T-cell (primary cell): ENCODE data around the gene GATA2. TPM values are rescaled to one million over a fixed set of nuclear protein-coding genes. Genes with fewer than 3 reads are reported as not detected.

Source experiments
- ATAC-seq, 4 experiments: fragments of 200-7000 bp in 3 of 4; fragments of 150-1000 bp in 1 of 4; cut with Tn5 transposase; replicated peaks in 1 of 4; 1 replicate in 3 of 4; 2 replicates in 1 of 4; pipeline ENCODE4 v1.10.0; 2021; ENCODE audit warnings: moderate library complexity in 3 of 4, mild to moderate bottlenecking in 2 of 4, moderate number of reproducible peaks in 1 of 4
- CTCF ChIA-PET, 2 donors: fragments of 300-600 bp; sonication (Branson Sonifier 250); formaldehyde crosslinking; loops; one replicate each; lab custom pipeline; 2022; ENCODE audit warnings: antibody characterized with exemption in 2 of 2; lab: Charles Lee
- POLR2A ChIA-PET, 2 donors: fragments of 300-600 bp; sonication (Branson Sonifier 250); formaldehyde crosslinking; loops; one replicate each; lab custom pipeline; 2022; ENCODE audit warnings: antibody characterized with exemption in 2 of 2; lab: Charles Lee
- DNase-seq, 35 experiments: peaks; one replicate each; pipeline versions ENCODE4 v3.0.0 to v3.0.0-alpha.2; 2013 to 2023
- H3K27ac ChIP-seq: one replicate; pipeline ENCODE4 v1.5.1; 2013; ENCODE audit warnings: low read length
- H3K27me3 ChIP-seq, 2 experiments: replicated peaks in 1 of 2; 1 replicate in 1 of 2; 2 replicates in 1 of 2; pipeline versions ENCODE4 v1.6.1 to v1.7.0; 2013; ENCODE audit warnings: low read length in 1 of 2, mixed read lengths in 1 of 2; ENCODE audit not compliant: control insufficient read depth in 2 of 2, insufficient read depth in 2 of 2; ENCODE audit errors: extremely low read depth in 1 of 2
- H3K36me3 ChIP-seq, 2 donors: 1 replicate in 1 of 2; 2 replicates in 1 of 2; pipeline versions ENCODE4 v1.6.1 to v1.7.0; 2013; ENCODE audit warnings: low read length in 1 of 2; ENCODE audit not compliant: control insufficient read depth in 2 of 2, insufficient read depth in 1 of 2; ENCODE audit errors: extremely low read depth in 1 of 2
- H3K4me1 ChIP-seq, 2 experiments: 1 replicate in 1 of 2; 2 replicates in 1 of 2; pipeline versions ENCODE4 v1.6.1 to v1.7.0; 2013; ENCODE audit warnings: low read length in 2 of 2, mixed read lengths in 1 of 2; ENCODE audit not compliant: insufficient read depth in 2 of 2, control insufficient read depth in 1 of 2; ENCODE audit errors: extremely low read depth in 1 of 2
- H3K4me3 ChIP-seq, 2 donors: 1 replicate in 1 of 2; 2 replicates in 1 of 2; pipeline versions ENCODE4 v1.5.1 to v1.7.0; 2013; ENCODE audit warnings: mild to moderate bottlenecking in 2 of 2, low read length in 1 of 2, moderate library complexity in 1 of 2; ENCODE audit not compliant: control insufficient read depth in 1 of 2; ENCODE audit errors: extremely low read depth in 1 of 2
- H3K9me3 ChIP-seq: 2 replicates; pipeline ENCODE4 v1.7.0; 2013
- H3K27ac Mint-ChIP-seq, 2 donors: one replicate each; pipeline ENCODE4 v1.8.0; 2020 to 2021; ENCODE audit warnings: mild to moderate bottlenecking in 2 of 2, mixed read lengths in 2 of 2
- H3K27me3 Mint-ChIP-seq, 2 donors: one replicate each; pipeline ENCODE4 v1.8.0; 2021 to 2022; ENCODE audit warnings: mixed read lengths in 2 of 2
- H3K36me3 Mint-ChIP-seq: one replicate; pipeline ENCODE4 v1.8.0; 2021; ENCODE audit warnings: mixed read lengths
- H3K4me1 Mint-ChIP-seq, 3 donors: one replicate each; pipeline ENCODE4 v1.8.0; 2020 to 2022; ENCODE audit warnings: mixed read lengths in 3 of 3, mild to moderate bottlenecking in 1 of 3
- H3K4me3 Mint-ChIP-seq, 3 donors: one replicate each; pipeline ENCODE4 v1.8.0; 2020 to 2022; ENCODE audit warnings: mild to moderate bottlenecking in 3 of 3, mixed read lengths in 3 of 3, moderate library complexity in 3 of 3
- H3K9me3 Mint-ChIP-seq, 3 donors: one replicate each; pipeline ENCODE4 v1.8.0; 2020 to 2022; ENCODE audit warnings: mixed read lengths in 3 of 3
- WGBS: methylation state at CpG from one replicate; pipeline ENCODE4 v1.1.5; 2013; ENCODE audit warnings: missing lambda C conversion rate; ENCODE audit not compliant: insufficient coverage; 5-methylcytosine and 5-hydroxymethylcytosine counted together
- total RNA-seq, 35 experiments: library from RNA in 6 of 35; stranded (reverse) in 6 of 35; fragments of 120-200 nt in 1 of 35; gene quantifications; one replicate each; pipeline versions ENCODE4 v1.2.1 to v1.2.4 and lab custom pipeline; 2013 to 2026

GATA2 gene
- total RNA-seq, 5 donors from 2014 or later (not counting 1 experiment from before 2014, with no cell fraction given) = 0.98 to 4.6 (median 3.5) TPM

DNA sequence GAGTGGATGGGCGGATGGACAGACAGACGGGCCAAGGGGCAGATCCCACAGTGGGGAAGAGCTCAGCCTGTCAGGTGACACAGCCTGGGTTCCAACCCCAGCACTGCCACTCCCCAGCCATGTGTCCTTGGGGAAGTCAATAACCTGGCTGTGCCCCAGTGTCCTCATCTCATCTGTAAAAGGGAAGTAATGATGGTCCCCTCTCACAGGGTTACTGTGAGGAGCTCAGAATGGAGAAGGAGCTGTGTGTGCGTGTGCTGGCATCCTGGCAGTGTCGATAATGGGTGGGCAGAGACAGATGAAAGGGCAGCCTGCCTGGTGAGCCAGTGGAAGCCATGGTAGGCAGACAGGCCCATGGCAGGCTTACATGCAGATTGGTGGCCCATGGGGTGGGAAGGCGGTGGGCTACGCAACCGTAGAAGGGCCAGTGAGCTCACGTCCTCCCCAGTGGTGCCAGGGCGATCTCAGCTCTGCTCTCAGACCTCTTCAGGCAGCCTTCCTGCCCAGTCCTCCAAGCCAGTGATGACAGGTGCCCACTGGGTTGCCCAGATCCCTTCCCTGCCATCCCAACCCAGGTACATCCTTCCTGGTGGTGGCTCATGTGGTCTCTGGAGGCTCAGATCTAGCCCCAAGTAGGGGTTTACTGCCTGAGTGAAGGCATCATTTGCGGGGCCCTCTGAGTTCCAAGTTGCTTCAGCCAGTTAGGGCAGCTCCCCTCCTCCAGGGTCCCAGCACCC lies 24.0 kb downstream of the GATA2 start:
- no peak overlapping the region for H3K27ac Mint-ChIP-seq
- Histone ChIP-seq H3K4me1 (peaks cover 0 to 6% of the 10 kb centered on the region in 2 experiments), H3K36me3 (no peaks in the 10 kb centered on the region), H3K4me3 (no peak overlapping the region), H3K27me3 (peaks cover 0 to 52% of the 10 kb centered on the region in 2 experiments), H3K9me3 (no peaks in the 10 kb centered on the region), H3K27ac (no peak overlapping the region)
- ChIA-PET POLR2A (interaction anchor here in 1 of 2 donors (0.6 kb wide), 1 partner anchor 360 kb away, joined by 8 read pairs; no protein-coding TSS in a partner anchor), CTCF (interaction anchor here in 1 of 2 donors (0.5 kb wide), 1 partner anchor 395 kb away, joined by 3 read pairs; no protein-coding TSS in a partner anchor)
- no peak for ATAC-seq
- 84% methylated on average over 7 of the region's 10 CpGs for WGBS
- no peaks in the 10 kb centered on the region for H3K9me3 Mint-ChIP-seq
- no peaks in the 10 kb centered on the region for H3K36me3 Mint-ChIP-seq
- no peak overlapping the region for H3K4me3 Mint-ChIP-seq
- H3K4me1 Mint-ChIP-seq = peaks cover 4 to 23% (median 7%) of the 10 kb centered on the region in 3 donors
- H3K27me3 Mint-ChIP-seq = peaks cover 30 to 35% of the 10 kb centered on the region in 2 donors
- no peak for DNase-seq

DNA sequence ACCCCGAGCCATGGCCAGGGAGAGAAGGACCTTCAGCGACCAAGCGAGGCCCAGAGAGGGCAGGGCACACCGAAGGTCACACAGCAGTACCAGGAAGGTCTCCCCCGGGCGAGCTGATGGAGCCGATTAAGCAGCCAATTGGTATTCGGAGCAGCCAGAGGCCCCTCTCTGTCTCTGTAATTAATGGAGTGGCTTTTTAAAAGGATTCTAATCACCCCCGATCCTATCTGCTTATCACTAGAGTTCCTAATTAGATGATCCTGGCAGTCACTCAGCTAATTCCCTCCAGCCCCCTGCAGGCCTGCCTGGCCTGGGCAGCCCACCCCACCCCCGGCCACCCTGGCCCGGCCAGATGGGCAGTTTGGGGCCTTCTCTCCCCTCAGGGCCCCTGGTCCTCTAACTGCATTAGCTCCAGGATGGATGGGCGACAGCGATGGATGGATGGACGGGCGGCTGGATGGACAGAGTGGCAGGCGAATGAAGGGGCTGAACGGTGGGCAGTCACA lies 24.7 kb downstream of the GATA2 start:
- POLR2A ChIA-PET = no interaction called here
- no peaks in the 10 kb centered on the region for H3K36me3 ChIP-seq
- peaks cover 0 to 6% of the 10 kb centered on the region in 2 experiments for H3K4me1 ChIP-seq
- Mint-ChIP-seq H3K4me1 (peaks cover 4 to 23% (median 7%) of the 10 kb centered on the region in 3 donors), H3K27ac (no peak overlapping the region), H3K9me3 (no peaks in the 10 kb centered on the region), H3K4me3 (no peak overlapping the region), H3K36me3 (no peaks in the 10 kb centered on the region), H3K27me3 (peaks cover 25 to 35% of the 10 kb centered on the region in 2 donors)
- CTCF ChIA-PET = no interaction called here
- WGBS = 85% methylated on average over 12 of the region's 17 CpGs
- no peak overlapping the region for H3K27ac ChIP-seq
- no peak overlapping the region for H3K4me3 ChIP-seq
- H3K9me3 ChIP-seq = no peaks in the 10 kb centered on the region
- ATAC-seq (no peak), DNase-seq (no peak)
- peaks cover 0 to 55% of the 10 kb centered on the region in 2 experiments for H3K27me3 ChIP-seq

DNA sequence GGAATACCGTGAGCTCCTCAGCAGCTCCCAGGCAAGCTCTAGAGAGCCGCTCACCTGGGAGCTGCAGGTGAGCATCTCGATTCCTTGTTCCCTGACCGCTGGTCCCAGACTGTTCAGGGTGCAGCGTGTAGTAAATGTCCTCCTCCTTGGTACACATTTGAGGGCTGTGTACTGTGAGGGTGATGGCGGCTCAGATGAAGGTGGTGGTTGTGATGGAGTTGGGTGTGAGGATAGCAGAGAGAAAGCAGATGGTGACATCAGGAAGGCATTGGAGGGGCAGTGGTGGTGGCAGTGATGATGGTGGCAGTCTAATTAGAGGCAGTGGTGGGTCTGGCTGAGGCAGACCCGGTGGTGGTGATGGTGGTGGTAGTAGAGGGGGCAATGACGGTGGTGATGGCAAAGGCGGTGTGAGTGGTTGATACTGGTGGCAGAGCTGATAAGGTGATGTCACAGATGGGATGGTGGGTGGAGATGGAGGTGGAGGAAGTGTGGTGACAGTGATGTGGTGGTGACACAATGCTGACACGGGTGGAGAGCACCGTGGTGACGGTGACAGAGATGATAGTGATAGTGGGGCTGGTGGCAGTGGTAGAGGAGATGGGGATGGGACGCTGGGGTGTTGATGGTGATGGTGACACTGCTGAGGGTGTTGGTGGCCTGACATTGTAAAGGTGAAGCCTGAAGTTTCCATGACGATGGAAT lies 26.0 kb downstream of the GATA2 start, which contains the start of gene DNAJB8:
Gene DNAJB8 (minus strand): TSS at position 51 of the 702 bp plus-strand sequence. CDS start 3,645 bp downstream, outside the sequence.
- peak in 26 of 35 experiments; percentile 16 to 58 (median 34) for DNase-seq
- H3K4me1 Mint-ChIP-seq = peaks cover 4 to 23% (median 7%) of the 10 kb centered on the region in 3 donors
- H3K9me3 ChIP-seq = no peaks in the 10 kb centered on the region
- ChIA-PET CTCF (no interaction called here), POLR2A (no interaction called here)
- 57% methylated on average over 13 of the region's 14 CpGs for WGBS
- H3K27me3 ChIP-seq = peaks cover 0 to 53% of the 10 kb centered on the region in 2 experiments
- no peaks in the 10 kb centered on the region for H3K9me3 Mint-ChIP-seq
- no peak within 1 kb of the TSS for H3K4me3 ChIP-seq
- peaks cover 26 to 35% of the 10 kb centered on the region in 2 donors for H3K27me3 Mint-ChIP-seq
- no peaks in the 10 kb centered on the region for H3K36me3 ChIP-seq
- H3K4me1 ChIP-seq = peaks cover 0 to 6% of the 10 kb centered on the region in 2 experiments
- H3K4me3 Mint-ChIP-seq = no peak within 1 kb of the TSS
- peak in 3 of 4 experiments; percentile 12 to 88 (median 33) for ATAC-seq
- H3K27ac Mint-ChIP-seq = no peak within 1 kb of the TSS
- no peak within 1 kb of the TSS for H3K27ac ChIP-seq
- no peaks in the 10 kb centered on the region for H3K36me3 Mint-ChIP-seq

DNA sequence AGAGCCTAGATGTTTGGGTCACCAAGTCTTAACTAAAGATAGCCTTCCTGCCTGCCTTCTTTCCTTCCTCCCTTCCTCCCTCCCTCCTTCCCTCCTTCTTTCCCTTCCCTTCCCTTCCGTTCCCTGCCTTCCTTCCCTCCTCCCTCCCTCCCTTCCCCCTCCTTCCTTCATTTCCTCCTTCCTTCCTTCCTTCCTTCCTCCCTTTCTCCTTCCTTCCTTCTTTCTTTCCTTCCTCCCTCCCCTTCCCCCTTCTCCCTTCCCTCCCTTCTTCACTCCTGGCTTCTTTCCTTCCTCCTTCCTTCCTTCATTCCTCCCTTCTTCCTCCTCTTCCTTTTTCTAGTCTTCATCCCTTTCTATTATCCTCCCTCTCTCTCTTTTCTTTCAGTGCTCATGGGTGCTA lies 28.3 kb downstream of the GATA2 start:
- Histone ChIP-seq H3K27ac (no peak overlapping the region), H3K4me3 (no peak overlapping the region), H3K36me3 (no peaks in the 10 kb centered on the region), H3K27me3 (peaks cover 0 to 64% of the 10 kb centered on the region in 2 experiments), H3K4me1 (peaks cover 0 to 6% of the 10 kb centered on the region in 2 experiments), H3K9me3 (no peaks in the 10 kb centered on the region)
- H3K4me3 Mint-ChIP-seq = no peak overlapping the region
- no peaks in the 10 kb centered on the region for H3K36me3 Mint-ChIP-seq
- H3K9me3 Mint-ChIP-seq = no peaks in the 10 kb centered on the region
- DNase-seq = no peak
- peaks cover 27 to 33% of the 10 kb centered on the region in 2 donors for H3K27me3 Mint-ChIP-seq
- H3K27ac Mint-ChIP-seq = no peak overlapping the region
- CTCF ChIA-PET = no interaction called here
- peaks cover 4 to 23% (median 7%) of the 10 kb centered on the region in 3 donors for H3K4me1 Mint-ChIP-seq
- WGBS = 55% methylated on average over 1 of the region's 1 CpG
- POLR2A ChIA-PET = no interaction called here
- no peak for ATAC-seq

DNA sequence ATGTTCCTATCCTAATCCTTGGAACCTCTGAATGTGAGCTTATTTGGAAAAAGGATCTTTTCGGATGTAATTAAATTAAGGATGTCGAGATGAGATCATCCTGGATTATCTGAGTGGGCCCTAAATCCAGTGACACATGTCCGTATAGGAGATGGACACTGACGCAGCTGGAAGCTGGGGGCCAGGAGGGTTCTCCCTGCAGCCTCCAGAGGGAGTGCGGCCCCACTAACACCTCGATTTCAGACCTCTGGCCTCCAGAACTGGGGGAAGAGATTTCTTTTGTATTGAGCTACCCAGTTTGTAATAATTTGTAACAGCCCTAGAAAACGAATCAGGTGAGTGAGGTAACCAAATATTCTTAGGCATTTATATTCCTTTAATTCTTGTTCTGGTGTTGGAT lies 28.8 kb downstream of the GATA2 start:
- ChIA-PET POLR2A (no interaction called here), CTCF (no interaction called here)
- peaks cover 0 to 3% of the 10 kb centered on the region in 2 experiments for H3K4me1 ChIP-seq
- H3K4me1 Mint-ChIP-seq = peaks cover 4 to 23% (median 7%) of the 10 kb centered on the region in 3 donors
- no peaks in the 10 kb centered on the region for H3K9me3 Mint-ChIP-seq
- H3K9me3 ChIP-seq = no peaks in the 10 kb centered on the region
- H3K27ac Mint-ChIP-seq = no peak overlapping the region
- peaks cover 27 to 33% of the 10 kb centered on the region in 2 donors for H3K27me3 Mint-ChIP-seq
- H3K4me3 Mint-ChIP-seq = no peak overlapping the region
- no peak for ATAC-seq
- H3K36me3 Mint-ChIP-seq = no peaks in the 10 kb centered on the region
- H3K27ac ChIP-seq = no peak overlapping the region
- H3K36me3 ChIP-seq = no peaks in the 10 kb centered on the region
- peaks cover 0 to 63% of the 10 kb centered on the region in 2 experiments for H3K27me3 ChIP-seq
- WGBS = 79% methylated on average over 4 of the region's 7 CpGs
- H3K4me3 ChIP-seq = no peak overlapping the region
- no peak for DNase-seq

DNA sequence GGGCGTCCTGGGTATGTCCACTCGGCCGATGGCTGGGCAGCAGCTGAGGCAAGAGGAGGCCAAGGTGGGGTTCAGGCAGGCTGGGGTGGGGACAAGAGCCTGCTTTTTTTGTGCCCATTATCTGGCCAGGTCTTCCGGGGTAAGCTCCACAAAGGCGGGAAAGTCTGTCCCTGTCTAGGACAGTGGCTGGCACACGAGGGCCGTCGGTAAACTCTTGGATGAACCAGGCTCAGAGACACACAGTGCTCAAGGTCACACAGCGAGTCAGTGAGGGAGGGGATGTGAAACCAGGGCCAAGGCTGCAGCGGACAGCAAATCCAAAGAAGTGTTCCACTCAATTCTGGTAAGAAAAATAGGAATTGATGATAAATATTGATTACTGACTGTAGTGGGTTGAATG lies 29.2 kb downstream of the GATA2 start:
- H3K4me3 ChIP-seq = no peak overlapping the region
- H3K36me3 Mint-ChIP-seq = no peaks in the 10 kb centered on the region
- WGBS = 88% methylated on average over 10 of the region's 10 CpGs
- ChIA-PET CTCF (no interaction called here), POLR2A (no interaction called here)
- H3K4me1 Mint-ChIP-seq = peaks cover 4 to 23% (median 7%) of the 10 kb centered on the region in 3 donors
- no peaks in the 10 kb centered on the region for H3K9me3 Mint-ChIP-seq
- peaks cover 0 to 62% of the 10 kb centered on the region in 2 experiments for H3K27me3 ChIP-seq
- peaks cover 27 to 33% of the 10 kb centered on the region in 2 donors for H3K27me3 Mint-ChIP-seq
- H3K4me1 ChIP-seq = no peaks in the 10 kb centered on the region
- no peaks in the 10 kb centered on the region for H3K36me3 ChIP-seq
- ATAC-seq (no peak), DNase-seq (no peak)
- no peak overlapping the region for H3K4me3 Mint-ChIP-seq
- no peaks in the 10 kb centered on the region for H3K9me3 ChIP-seq
- H3K27ac ChIP-seq = no peak overlapping the region
- H3K27ac Mint-ChIP-seq = no peak overlapping the region
